HG03159 (cell line): ENCODE results near the gene LYRM1.
"Not testable (repeated sequence)": the region's sequence is repeated elsewhere in the genome, so short reads cannot be mapped to it uniquely, and the experiment has no call there.

Experiments
- ATAC-seq: cut with Tn5 transposase; IDR thresholded peaks from one replicate; pipeline ENCODE4 v1.9.1; 2021; ENCODE audit warnings: mild to moderate bottlenecking, moderate library complexity; ENCODE audit not compliant: unreplicated experiment

LYRM1 gene

DNA sequence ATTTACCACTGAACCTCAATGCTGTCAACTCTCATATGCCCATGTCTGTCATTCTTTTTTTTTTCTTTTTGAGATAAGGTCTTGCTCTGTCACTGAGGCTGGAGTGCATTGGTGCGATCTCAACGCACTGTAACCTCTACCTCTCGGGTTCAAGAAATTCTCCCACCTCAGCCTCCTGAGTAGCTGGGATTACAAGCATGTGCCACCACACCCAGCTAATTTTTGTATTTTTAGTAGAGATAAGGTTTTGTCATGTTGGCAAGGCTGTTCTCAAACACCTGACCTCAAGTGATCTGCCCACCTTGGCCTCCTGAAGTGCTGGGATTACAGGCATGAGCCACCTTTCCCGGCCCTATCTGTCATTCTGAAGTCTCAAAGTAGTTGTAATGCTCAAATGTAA is 72.6 kb downstream of the LYRM1 start:
- ATAC-seq = not testable (repeated sequence)
